GM10248 (cell line): ENCODE measurements around the gene MORC3.
"Not testable (repeated sequence)": the region's sequence is repeated elsewhere in the genome, so short reads cannot be mapped to it uniquely, and the experiment has no call there.

Experiments
- CTCF ChIA-PET: fragments of 300-600 bp; sonication (Branson Sonifier 250); formaldehyde crosslinking; extraction: SDS; loops from one replicate; lab custom pipeline; 2021; ENCODE audit warnings: antibody characterized with exemption; lab: Yijun Ruan, JAX
- POLR2A ChIA-PET: fragments of 350-650 bp; sonication (Branson Sonifier 250); formaldehyde crosslinking; extraction: SDS; loops from one replicate; lab custom pipeline; 2020; ENCODE audit warnings: antibody characterized with exemption; lab: Yijun Ruan, JAX
- DNase-seq: peaks from one replicate; pipeline ENCODE4 v3.0.0; 2012; ENCODE audit errors: extremely low spot score
- CTCF ChIP-seq: IDR thresholded peaks from 2 replicates; pipeline ENCODE4 v1.5.1; 2012; ENCODE audit warnings: mild to moderate bottlenecking, low read depth; ENCODE audit errors: extremely low read depth, missing control alignments, control extremely low read depth

Gene MORC3

GRCh38 chr21:36319767-36320420, at the start of gene MORC3:
TSS of gene MORC3 (plus strand) at chr21:36320197. CDS start at chr21:36320265, 68 bp downstream.
- CTCF ChIA-PET = interaction anchor here (0.7 to 4.6 kb wide), 11 partner anchors 10 to 184 kb away, joined by 3 to 36 read pairs (median 3); no protein-coding TSS in a partner anchor
- POLR2A ChIA-PET = interaction anchor here (0.6 to 1.1 kb wide), 9 partner anchors 10 to 142 kb away, joined by 3 to 12 read pairs (median 3); no protein-coding TSS in a partner anchor
- peak; percentile 97 for DNase-seq
- no peak for TF ChIP-seq CTCF

GRCh38 chr21:36270786-36271695, 49.0 kb upstream of the MORC3 start:
- POLR2A ChIA-PET, DNase-seq: not testable (repeated sequence)

GRCh38 chr21:36274128-36274527, 45.9 kb upstream of the MORC3 start:
- POLR2A ChIA-PET = no interaction called here
- CTCF ChIA-PET = interaction anchor here (1.1 to 1.2 kb wide), 2 partner anchors 13 to 65 kb away, joined by 3 read pairs; no protein-coding TSS in a partner anchor
- TF ChIP-seq CTCF = no peak
- no peak for DNase-seq

More at GRCh38 chr21:36270786-36271695, 49.0 kb upstream of the MORC3 start:
- CTCF ChIA-PET = interaction anchor here (0.6 kb wide), 1 partner anchor 1192 kb away, joined by 3 read pairs; no protein-coding TSS in a partner anchor

- no peak for DNase-seq
- CTCF ChIA-PET = interaction anchor here (1.0 kb wide), 1 partner anchor 15 kb away, joined by 4 read pairs; no protein-coding TSS in a partner anchor
- no peak for TF ChIP-seq CTCF
- POLR2A ChIA-PET = no interaction called here
Measured at GRCh38 chr21:36282568-36283230, 37.3 kb upstream of the MORC3 start.

GRCh38 chr21:36283231-36283622, 36.8 kb upstream of the MORC3 start:
- POLR2A ChIA-PET, DNase-seq: not testable (repeated sequence)
- CTCF ChIA-PET = interaction anchor here (1.0 kb wide), 1 partner anchor 14 kb away, joined by 4 read pairs; no protein-coding TSS in a partner anchor

GRCh38 chr21:36288651-36289243, 31.2 kb upstream of the MORC3 start:
- POLR2A ChIA-PET = interaction anchor here (1.0 kb wide), 1 partner anchor 31 kb away, joined by 12 read pairs; the partner anchor contains the start of gene MORC3
- CTCF ChIA-PET = interaction anchor here (0.9 to 1.6 kb wide), 6 partner anchors 11 to 41 kb away, joined by 3 to 6 read pairs (median 4); partner anchors contain the start of gene MORC3
- DNase-seq = no peak
- TF ChIP-seq CTCF = no peak
